H1 (cell line): ENCODE data around the gene GINS2. TPM values are rescaled to one million over a fixed set of nuclear protein-coding genes. Genes with fewer than 3 reads are reported as not detected.

ENCODE experiments used
- polyA plus RNA-seq, 7 experiments: library from polyadenylated mRNA; depleted of rRNA in 3 of 7; stranded (reverse) in 5 of 7; unstranded in 2 of 7; fragments of >200 nt in 5 of 7; fragments of 200-250 nt in 2 of 7; gene quantifications; 1 replicate in 5 of 7; 2 replicates in 1 of 7; 4 replicates in 1 of 7; pipeline versions ENCODE4 v1.2.1 to v1.2.3, GENCODE V29; 2011 to 2013; ENCODE audit warnings: missing spikeins in 2 of 7, mixed read lengths in 2 of 7
- total RNA-seq: library from RNA; stranded (reverse); fragmentation: NEBNext Ultra II Directional; extraction: Animal tissue kit (Norgen Biotek cat#: 25700); gene quantifications from 2 replicates; pipeline ENCODE4 v1.2.1, GENCODE V29; 2021
- TF ChIP-seq, protein P1 (sequence below): fragments of 300-600 bp; sonication (generic); IDR thresholded peaks from 2 replicates; pipeline ENCODE4 v1.7.1; 2012; ENCODE audit warnings: low read length, moderate library complexity, mild to moderate bottlenecking, inconsistent platforms; ENCODE audit not compliant: insufficient replicate concordance

GINS2 gene
- total and polyA plus RNA-seq, 2 of the 8 experiments (the other 6 are each of a cell fraction or from before 2014, with no cell fraction given), result 29.4 to 59.1 TPM

GRCh38 chr16:85642762-85643358 is 45.9 kb downstream of the GINS2 start (continued):
- TF ChIP-seq, protein P1, sequence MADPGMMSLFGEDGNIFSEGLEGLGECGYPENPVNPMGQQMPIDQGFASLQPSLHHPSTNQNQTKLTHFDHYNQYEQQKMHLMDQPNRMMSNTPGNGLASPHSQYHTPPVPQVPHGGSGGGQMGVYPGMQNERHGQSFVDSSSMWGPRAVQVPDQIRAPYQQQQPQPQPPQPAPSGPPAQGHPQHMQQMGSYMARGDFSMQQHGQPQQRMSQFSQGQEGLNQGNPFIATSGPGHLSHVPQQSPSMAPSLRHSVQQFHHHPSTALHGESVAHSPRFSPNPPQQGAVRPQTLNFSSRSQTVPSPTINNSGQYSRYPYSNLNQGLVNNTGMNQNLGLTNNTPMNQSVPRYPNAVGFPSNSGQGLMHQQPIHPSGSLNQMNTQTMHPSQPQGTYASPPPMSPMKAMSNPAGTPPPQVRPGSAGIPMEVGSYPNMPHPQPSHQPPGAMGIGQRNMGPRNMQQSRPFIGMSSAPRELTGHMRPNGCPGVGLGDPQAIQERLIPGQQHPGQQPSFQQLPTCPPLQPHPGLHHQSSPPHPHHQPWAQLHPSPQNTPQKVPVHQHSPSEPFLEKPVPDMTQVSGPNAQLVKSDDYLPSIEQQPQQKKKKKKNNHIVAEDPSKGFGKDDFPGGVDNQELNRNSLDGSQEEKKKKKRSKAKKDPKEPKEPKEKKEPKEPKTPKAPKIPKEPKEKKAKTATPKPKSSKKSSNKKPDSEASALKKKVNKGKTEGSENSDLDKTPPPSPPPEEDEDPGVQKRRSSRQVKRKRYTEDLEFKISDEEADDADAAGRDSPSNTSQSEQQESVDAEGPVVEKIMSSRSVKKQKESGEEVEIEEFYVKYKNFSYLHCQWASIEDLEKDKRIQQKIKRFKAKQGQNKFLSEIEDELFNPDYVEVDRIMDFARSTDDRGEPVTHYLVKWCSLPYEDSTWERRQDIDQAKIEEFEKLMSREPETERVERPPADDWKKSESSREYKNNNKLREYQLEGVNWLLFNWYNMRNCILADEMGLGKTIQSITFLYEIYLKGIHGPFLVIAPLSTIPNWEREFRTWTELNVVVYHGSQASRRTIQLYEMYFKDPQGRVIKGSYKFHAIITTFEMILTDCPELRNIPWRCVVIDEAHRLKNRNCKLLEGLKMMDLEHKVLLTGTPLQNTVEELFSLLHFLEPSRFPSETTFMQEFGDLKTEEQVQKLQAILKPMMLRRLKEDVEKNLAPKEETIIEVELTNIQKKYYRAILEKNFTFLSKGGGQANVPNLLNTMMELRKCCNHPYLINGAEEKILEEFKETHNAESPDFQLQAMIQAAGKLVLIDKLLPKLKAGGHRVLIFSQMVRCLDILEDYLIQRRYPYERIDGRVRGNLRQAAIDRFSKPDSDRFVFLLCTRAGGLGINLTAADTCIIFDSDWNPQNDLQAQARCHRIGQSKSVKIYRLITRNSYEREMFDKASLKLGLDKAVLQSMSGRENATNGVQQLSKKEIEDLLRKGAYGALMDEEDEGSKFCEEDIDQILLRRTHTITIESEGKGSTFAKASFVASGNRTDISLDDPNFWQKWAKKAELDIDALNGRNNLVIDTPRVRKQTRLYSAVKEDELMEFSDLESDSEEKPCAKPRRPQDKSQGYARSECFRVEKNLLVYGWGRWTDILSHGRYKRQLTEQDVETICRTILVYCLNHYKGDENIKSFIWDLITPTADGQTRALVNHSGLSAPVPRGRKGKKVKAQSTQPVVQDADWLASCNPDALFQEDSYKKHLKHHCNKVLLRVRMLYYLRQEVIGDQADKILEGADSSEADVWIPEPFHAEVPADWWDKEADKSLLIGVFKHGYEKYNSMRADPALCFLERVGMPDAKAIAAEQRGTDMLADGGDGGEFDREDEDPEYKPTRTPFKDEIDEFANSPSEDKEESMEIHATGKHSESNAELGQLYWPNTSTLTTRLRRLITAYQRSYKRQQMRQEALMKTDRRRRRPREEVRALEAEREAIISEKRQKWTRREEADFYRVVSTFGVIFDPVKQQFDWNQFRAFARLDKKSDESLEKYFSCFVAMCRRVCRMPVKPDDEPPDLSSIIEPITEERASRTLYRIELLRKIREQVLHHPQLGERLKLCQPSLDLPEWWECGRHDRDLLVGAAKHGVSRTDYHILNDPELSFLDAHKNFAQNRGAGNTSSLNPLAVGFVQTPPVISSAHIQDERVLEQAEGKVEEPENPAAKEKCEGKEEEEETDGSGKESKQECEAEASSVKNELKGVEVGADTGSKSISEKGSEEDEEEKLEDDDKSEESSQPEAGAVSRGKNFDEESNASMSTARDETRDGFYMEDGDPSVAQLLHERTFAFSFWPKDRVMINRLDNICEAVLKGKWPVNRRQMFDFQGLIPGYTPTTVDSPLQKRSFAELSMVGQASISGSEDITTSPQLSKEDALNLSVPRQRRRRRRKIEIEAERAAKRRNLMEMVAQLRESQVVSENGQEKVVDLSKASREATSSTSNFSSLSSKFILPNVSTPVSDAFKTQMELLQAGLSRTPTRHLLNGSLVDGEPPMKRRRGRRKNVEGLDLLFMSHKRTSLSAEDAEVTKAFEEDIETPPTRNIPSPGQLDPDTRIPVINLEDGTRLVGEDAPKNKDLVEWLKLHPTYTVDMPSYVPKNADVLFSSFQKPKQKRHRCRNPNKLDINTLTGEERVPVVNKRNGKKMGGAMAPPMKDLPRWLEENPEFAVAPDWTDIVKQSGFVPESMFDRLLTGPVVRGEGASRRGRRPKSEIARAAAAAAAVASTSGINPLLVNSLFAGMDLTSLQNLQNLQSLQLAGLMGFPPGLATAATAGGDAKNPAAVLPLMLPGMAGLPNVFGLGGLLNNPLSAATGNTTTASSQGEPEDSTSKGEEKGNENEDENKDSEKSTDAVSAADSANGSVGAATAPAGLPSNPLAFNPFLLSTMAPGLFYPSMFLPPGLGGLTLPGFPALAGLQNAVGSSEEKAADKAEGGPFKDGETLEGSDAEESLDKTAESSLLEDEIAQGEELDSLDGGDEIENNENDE, result no peak
